ENCODE results near the gene SIK2. TPM values are rescaled to one million over a fixed set of nuclear protein-coding genes. Genes with fewer than 3 reads are reported as not detected.
A peak's percentile ranks its signal among the peaks of the same experiment; 100 is the strongest.

The SIK2 gene
- total and polyA plus RNA-seq, 3 experiments from 2014 or later = 0.48 to 10.3 (median 8.8) TPM

DNA sequence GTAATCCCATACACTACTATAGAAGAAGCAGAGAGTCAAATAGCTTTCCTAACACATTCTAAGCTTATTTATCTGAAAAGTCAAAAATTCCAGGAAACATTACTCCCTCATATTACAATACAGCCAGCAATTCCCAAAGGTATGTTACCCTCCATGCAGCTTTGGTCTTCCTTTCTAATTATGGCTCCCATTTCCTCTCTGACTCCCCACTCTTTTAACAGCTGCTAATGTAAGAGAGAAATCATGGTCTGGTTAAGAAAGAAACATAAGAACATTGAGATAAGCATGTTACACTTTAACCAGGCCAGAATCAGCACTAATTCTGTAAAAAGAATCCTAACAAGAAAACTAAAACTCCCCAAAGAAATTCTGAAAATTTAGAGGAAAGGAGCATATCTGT is 157.1 kb downstream of the SIK2 start:
- Histone ChIP-seq H3K9me3 (ENCODE audit: low read length) (no peaks in the 10 kb centered on the region), H3K4me1 (ENCODE audit: insufficient read depth, low read length) (peaks cover 6% of the 10 kb centered on the region), H3K27me3 (ENCODE audit: insufficient read depth, low read length, poor library complexity, severe bottlenecking) (no peaks in the 10 kb centered on the region), H3K27ac (ENCODE audit: low read depth, low read length) (no peak overlapping the region), H3K36me3 (ENCODE audit: insufficient read depth, low read length) (peaks cover 34% of the 10 kb centered on the region), H3K4me3 (ENCODE audit: low read length) (no peak overlapping the region)
- DNase-seq = no peak
- no peak overlapping the region for H3K4me3 Mint-ChIP-seq
- ChIA-PET CTCF (interaction anchor here (1.4 kb wide), 1 partner anchor 18 kb away, joined by 3 read pairs; no protein-coding TSS in a partner anchor), POLR2A (no interaction called here)
- peaks cover 26 to 33% (median 31%) of the 10 kb centered on the region in 3 donors for H3K4me1 Mint-ChIP-seq
- no peaks in the 10 kb centered on the region for H3K27me3 Mint-ChIP-seq
- H3K27ac Mint-ChIP-seq = peak overlapping the region in 1 of 8 donors; percentile 12
- H3K36me3 Mint-ChIP-seq = peaks cover 0 to 84% (median 28%) of the 10 kb centered on the region in 3 donors
- no peaks in the 10 kb centered on the region for H3K9me3 Mint-ChIP-seq

DNA sequence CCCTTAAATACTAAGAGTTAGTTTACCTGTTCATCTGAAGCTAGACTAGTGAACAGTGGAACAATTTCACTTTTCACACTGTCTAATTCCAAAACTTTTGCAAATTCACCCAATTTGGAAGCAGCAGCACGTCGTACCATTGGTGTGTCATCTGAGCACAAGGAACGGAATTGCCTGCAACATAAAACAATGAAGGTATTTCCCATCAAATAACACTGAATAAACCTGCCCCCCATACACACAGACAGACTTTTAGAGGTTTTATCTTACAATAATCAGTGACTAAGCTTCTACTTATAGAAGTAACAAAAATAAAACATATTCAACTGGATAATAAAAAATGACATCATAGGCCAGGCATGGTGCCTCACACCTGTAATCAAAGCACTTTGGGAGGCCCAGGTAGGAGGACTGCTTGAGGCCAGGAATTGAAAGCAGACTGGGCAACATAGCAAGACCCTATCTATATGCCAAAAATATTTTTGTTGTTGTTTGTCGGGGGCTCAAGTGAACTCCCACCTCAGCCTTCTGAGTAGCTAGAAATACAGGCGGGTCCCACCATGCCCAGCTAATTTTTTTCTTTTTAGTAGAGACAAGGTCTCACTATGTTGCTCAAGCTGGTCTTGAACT is 157.6 kb downstream of the SIK2 start:
- H3K36me3 ChIP-seq (ENCODE audit: insufficient read depth, low read length) = peaks cover 31% of the 10 kb centered on the region
- H3K9me3 ChIP-seq (ENCODE audit: low read length) = no peaks in the 10 kb centered on the region
- Mint-ChIP-seq H3K36me3 (peaks cover 0 to 82% (median 28%) of the 10 kb centered on the region in 3 donors), H3K27ac (no peak overlapping the region), H3K4me3 (no peak overlapping the region), H3K9me3 (no peaks in the 10 kb centered on the region), H3K4me1 (peaks cover 31 to 38% (median 36%) of the 10 kb centered on the region in 3 donors), H3K27me3 (no peaks in the 10 kb centered on the region)
- H3K4me1 ChIP-seq (ENCODE audit: insufficient read depth, low read length) = peaks cover 11% of the 10 kb centered on the region
- H3K4me3 ChIP-seq (ENCODE audit: low read length) = no peak overlapping the region
- no peaks in the 10 kb centered on the region for H3K27me3 ChIP-seq (ENCODE audit: insufficient read depth, low read length, poor library complexity, severe bottlenecking)
- POLR2A ChIA-PET = no interaction called here
- CTCF ChIA-PET = interaction anchor here (0.9 kb wide), 1 partner anchor 20 kb away, joined by 3 read pairs; no protein-coding TSS in a partner anchor
- no peak overlapping the region for H3K27ac ChIP-seq (ENCODE audit: low read depth, low read length)
- DNase-seq = no peak

DNA sequence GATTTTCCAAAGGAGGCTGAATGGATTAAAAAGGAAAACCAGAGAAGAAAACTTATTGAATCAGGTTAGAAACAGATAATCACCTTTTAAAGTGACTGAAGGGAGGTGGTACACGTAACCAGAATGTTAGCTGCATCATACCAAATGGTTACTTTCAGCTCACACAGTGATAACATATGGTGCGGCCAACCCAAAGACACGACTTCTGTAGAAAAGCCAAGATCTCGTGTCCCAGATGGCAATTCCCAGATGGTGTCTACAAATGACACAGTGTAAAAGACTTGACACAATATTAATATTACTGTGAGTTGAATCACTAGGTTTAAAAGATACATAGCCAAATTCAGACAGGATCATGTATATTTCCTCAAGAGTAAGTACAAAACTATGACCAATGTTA is 158.8 kb downstream of the SIK2 start:
- H3K36me3 ChIP-seq (ENCODE audit: insufficient read depth, low read length) = peaks cover 25% of the 10 kb centered on the region
- no peaks in the 10 kb centered on the region for H3K9me3 ChIP-seq (ENCODE audit: low read length)
- Mint-ChIP-seq H3K4me3 (no peak overlapping the region), H3K36me3 (peaks cover 0 to 82% (median 28%) of the 10 kb centered on the region in 3 donors), H3K9me3 (no peaks in the 10 kb centered on the region), H3K27me3 (no peaks in the 10 kb centered on the region), H3K4me1 (peaks cover 37 to 45% (median 44%) of the 10 kb centered on the region in 3 donors), H3K27ac (no peak overlapping the region)
- H3K4me1 ChIP-seq (ENCODE audit: insufficient read depth, low read length) = peaks cover 16% of the 10 kb centered on the region
- POLR2A ChIA-PET = no interaction called here
- no peak for DNase-seq
- no peak overlapping the region for H3K4me3 ChIP-seq (ENCODE audit: low read length)
- CTCF ChIA-PET = no interaction called here
- H3K27me3 ChIP-seq (ENCODE audit: insufficient read depth, low read length, poor library complexity, severe bottlenecking) = no peaks in the 10 kb centered on the region
- H3K27ac ChIP-seq (ENCODE audit: low read depth, low read length) = no peak overlapping the region

DNA sequence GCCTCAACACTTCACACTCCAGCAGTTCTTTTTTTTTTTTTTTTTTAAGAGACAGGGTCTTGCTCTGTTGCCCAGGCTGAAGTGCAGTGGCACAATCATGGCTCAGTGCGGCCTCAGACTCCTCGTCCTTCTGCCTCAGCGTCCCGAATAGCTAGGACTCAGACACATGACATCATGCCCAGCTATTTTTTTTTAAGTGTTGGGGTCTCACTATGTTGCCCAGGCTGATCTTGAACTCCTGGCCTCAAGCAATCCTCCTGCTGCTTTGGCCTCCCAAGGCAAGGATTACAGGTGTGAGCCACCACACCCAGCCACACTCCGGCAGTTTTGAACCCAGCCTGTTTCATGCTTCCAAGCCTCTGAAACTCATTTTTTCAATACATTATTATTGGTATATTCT is 160.3 kb downstream of the SIK2 start:
- CTCF ChIA-PET = interaction anchor here (0.9 to 1.3 kb wide), 2 partner anchors 9 to 158 kb away, joined by 3 read pairs; no protein-coding TSS in a partner anchor
- peak overlapping the region in 4 of 8 donors; percentile 1 to 57 (median 18) for H3K27ac Mint-ChIP-seq
- H3K4me3 ChIP-seq (ENCODE audit: low read length) = no peak overlapping the region
- peaks cover 40 to 55% (median 52%) of the 10 kb centered on the region in 3 donors for H3K4me1 Mint-ChIP-seq
- no peak overlapping the region for H3K27ac ChIP-seq (ENCODE audit: low read depth, low read length)
- no peaks in the 10 kb centered on the region for H3K9me3 Mint-ChIP-seq
- H3K27me3 ChIP-seq (ENCODE audit: insufficient read depth, low read length, poor library complexity, severe bottlenecking) = no peaks in the 10 kb centered on the region
- no peak for DNase-seq
- H3K36me3 ChIP-seq (ENCODE audit: insufficient read depth, low read length) = peaks cover 25% of the 10 kb centered on the region
- POLR2A ChIA-PET = no interaction called here
- no peaks in the 10 kb centered on the region for H3K9me3 ChIP-seq (ENCODE audit: low read length)
- peaks cover 24% of the 10 kb centered on the region for H3K4me1 ChIP-seq (ENCODE audit: insufficient read depth, low read length)
- no peaks in the 10 kb centered on the region for H3K27me3 Mint-ChIP-seq
- H3K4me3 Mint-ChIP-seq = peak overlapping the region in 2 of 7 donors; percentile 27 to 96
- peaks cover 0 to 77% (median 24%) of the 10 kb centered on the region in 3 donors for H3K36me3 Mint-ChIP-seq

DNA sequence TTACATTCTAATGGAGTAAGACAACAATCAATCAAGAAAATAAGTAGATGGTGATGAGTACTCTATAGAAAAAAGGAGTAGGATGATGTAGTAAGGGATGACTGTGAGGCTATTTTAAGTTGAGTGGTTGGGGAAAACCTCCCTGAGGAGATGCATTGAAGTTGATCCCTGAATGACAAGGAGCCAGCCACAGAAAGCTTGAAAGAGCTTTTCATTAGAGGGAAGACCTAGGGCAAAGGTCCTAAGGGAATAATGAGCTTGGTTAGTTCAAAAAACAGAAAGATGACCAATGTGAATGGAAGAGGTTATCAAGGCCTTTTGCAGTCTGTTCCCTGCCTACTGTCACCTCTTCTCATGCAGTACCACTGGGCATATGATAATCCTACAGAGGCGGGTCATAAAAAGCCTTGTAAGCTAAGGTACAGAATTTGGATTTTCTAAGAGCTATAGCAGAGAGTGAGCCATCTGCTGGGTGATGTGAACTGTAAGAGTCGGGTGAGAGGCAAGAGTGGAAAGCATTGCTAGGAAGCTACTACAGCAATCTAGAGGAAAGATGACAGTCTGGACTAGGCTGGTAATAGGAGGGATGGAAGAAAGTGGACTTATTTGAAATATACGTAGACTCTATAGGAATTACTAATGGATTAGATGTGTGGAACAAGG is 160.9 kb downstream of the SIK2 start:
- DNase-seq = no peak
- Histone ChIP-seq H3K36me3 (ENCODE audit: insufficient read depth, low read length) (peaks cover 25% of the 10 kb centered on the region), H3K27me3 (ENCODE audit: insufficient read depth, low read length, poor library complexity, severe bottlenecking) (no peaks in the 10 kb centered on the region), H3K27ac (ENCODE audit: low read depth, low read length) (no peak overlapping the region), H3K9me3 (ENCODE audit: low read length) (no peaks in the 10 kb centered on the region), H3K4me1 (ENCODE audit: insufficient read depth, low read length) (peaks cover 24% of the 10 kb centered on the region), H3K4me3 (ENCODE audit: low read length) (no peak overlapping the region)
- peak overlapping the region in 5 of 7 donors; percentile 1 to 96 (median 4) for H3K4me3 Mint-ChIP-seq
- ChIA-PET CTCF (interaction anchor here (0.9 to 5.5 kb wide), 3 partner anchors 9 to 98 kb away, joined by 3 to 43 read pairs (median 4); no protein-coding TSS in a partner anchor), POLR2A (no interaction called here)
- H3K4me1 Mint-ChIP-seq = peaks cover 37 to 55% (median 48%) of the 10 kb centered on the region in 3 donors
- peaks cover 0 to 72% (median 20%) of the 10 kb centered on the region in 3 donors for H3K36me3 Mint-ChIP-seq
- H3K9me3 Mint-ChIP-seq = no peaks in the 10 kb centered on the region
- peak overlapping the region in 3 of 8 donors; percentile 1 to 36 (median 17) for H3K27ac Mint-ChIP-seq
- no peaks in the 10 kb centered on the region for H3K27me3 Mint-ChIP-seq

DNA sequence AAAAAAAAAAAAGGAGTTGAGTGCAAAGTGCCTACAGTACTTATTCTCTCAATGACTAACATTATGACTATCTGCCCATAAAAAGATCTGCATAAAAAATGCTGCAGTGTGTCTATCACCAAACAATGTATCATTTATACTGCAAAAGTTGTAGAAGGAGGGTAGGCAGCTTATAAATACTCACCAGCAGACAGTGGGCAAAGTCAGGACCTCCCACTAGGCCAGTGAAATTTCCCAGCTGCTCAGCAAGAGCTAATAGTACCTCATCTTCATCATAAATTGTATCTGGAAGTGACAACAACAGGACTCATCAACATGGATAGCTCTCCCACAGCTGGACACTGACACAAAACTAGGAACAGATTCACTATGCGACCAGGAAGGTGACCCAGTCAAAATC is 162.4 kb downstream of the SIK2 start:
- Histone ChIP-seq H3K36me3 (ENCODE audit: insufficient read depth, low read length) (peaks cover 21% of the 10 kb centered on the region), H3K4me1 (ENCODE audit: insufficient read depth, low read length) (peaks cover 24% of the 10 kb centered on the region), H3K27ac (ENCODE audit: low read depth, low read length) (no peak overlapping the region), H3K27me3 (ENCODE audit: insufficient read depth, low read length, poor library complexity, severe bottlenecking) (no peaks in the 10 kb centered on the region), H3K4me3 (ENCODE audit: low read length) (peak overlapping the region; percentile 87), H3K9me3 (ENCODE audit: low read length) (no peaks in the 10 kb centered on the region)
- POLR2A ChIA-PET = no interaction called here
- peak overlapping the region; percentile 92 to 100 (median 99) for H3K4me3 Mint-ChIP-seq
- no peaks in the 10 kb centered on the region for H3K27me3 Mint-ChIP-seq
- no peak for DNase-seq
- peaks cover 0 to 59% (median 13%) of the 10 kb centered on the region in 3 donors for H3K36me3 Mint-ChIP-seq
- H3K9me3 Mint-ChIP-seq = no peaks in the 10 kb centered on the region
- H3K4me1 Mint-ChIP-seq = peaks cover 34 to 54% (median 48%) of the 10 kb centered on the region in 3 donors
- CTCF ChIA-PET = interaction anchor here (1.9 to 5.5 kb wide), 3 partner anchors 14 to 178 kb away, joined by 5 to 43 read pairs (median 14); no protein-coding TSS in a partner anchor
- peak overlapping the region in 3 of 8 donors; percentile 97 to 99 (median 99) for H3K27ac Mint-ChIP-seq

DNA sequence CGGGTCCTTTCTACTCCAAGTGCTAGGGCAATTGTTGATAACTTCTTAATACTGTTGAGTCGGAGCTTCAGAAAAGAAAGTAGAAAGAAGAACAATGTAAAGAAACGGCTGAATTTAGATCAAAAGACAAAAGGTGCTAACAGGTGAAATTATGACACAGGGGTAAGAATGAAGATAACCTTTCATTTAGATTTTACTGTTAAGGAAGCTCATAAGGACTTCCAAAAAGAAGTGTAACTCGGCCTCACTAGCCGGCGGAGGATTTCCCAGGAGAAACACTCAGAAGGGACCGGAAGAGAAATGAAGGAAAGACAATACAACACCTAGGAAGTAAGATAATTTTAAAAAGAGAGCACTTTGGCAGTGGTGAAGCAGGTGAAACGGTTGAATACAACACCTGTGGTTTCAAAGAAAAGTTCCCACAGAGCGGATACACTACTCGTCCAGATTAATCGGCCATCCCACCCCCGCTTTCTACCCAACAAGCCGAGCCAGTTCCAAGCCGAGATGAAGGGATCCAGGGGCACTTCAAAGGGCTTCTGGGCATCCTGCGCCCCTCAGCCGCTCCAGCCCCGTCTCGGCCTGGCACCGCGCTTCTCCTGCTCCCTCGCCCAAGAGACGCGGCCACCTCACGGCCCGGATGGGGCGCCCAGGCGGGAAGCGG is 163.2 kb downstream of the SIK2 start:
- H3K27ac ChIP-seq (ENCODE audit: low read depth, low read length) = peak overlapping the region; percentile 78
- peaks cover 0 to 50% (median 10%) of the 10 kb centered on the region in 3 donors for H3K36me3 Mint-ChIP-seq
- peak overlapping the region; percentile 87 for H3K4me3 ChIP-seq (ENCODE audit: low read length)
- no peaks in the 10 kb centered on the region for H3K27me3 Mint-ChIP-seq
- ChIA-PET POLR2A (interaction anchor here (0.7 to 1.7 kb wide), 4 partner anchors 106 to 164 kb away, joined by 3 to 5 read pairs (median 3); partner anchors contain the start of genes ALG9 and SIK2), CTCF (interaction anchor here (1.6 to 5.5 kb wide), 5 partner anchors 13 to 178 kb away, joined by 5 to 43 read pairs (median 6); no protein-coding TSS in a partner anchor)
- H3K4me1 Mint-ChIP-seq = peaks cover 34 to 52% (median 48%) of the 10 kb centered on the region in 3 donors
- peak overlapping the region; percentile 4 to 99 (median 97) for H3K27ac Mint-ChIP-seq
- DNase-seq = peak in 1 of 5 donors; percentile 8
- H3K36me3 ChIP-seq (ENCODE audit: insufficient read depth, low read length) = peaks cover 13% of the 10 kb centered on the region
- no peaks in the 10 kb centered on the region for H3K9me3 Mint-ChIP-seq
- no peaks in the 10 kb centered on the region for H3K27me3 ChIP-seq (ENCODE audit: insufficient read depth, low read length, poor library complexity, severe bottlenecking)
- no peaks in the 10 kb centered on the region for H3K9me3 ChIP-seq (ENCODE audit: low read length)
- peak overlapping the region; percentile 92 to 100 (median 99) for H3K4me3 Mint-ChIP-seq
- H3K4me1 ChIP-seq (ENCODE audit: insufficient read depth, low read length) = peaks cover 24% of the 10 kb centered on the region
